HCEC 1CT (cell line): ENCODE results near the gene CPNE2.
"Not testable (repeated sequence)": the region's sequence is repeated elsewhere in the genome, so short reads cannot be mapped to it uniquely, and the experiment has no call there.

Source experiments
- DNase-seq: peaks from one replicate; pipeline ENCODE4 v3.0.0-alpha.2; 2017

Gene CPNE2

DNA sequence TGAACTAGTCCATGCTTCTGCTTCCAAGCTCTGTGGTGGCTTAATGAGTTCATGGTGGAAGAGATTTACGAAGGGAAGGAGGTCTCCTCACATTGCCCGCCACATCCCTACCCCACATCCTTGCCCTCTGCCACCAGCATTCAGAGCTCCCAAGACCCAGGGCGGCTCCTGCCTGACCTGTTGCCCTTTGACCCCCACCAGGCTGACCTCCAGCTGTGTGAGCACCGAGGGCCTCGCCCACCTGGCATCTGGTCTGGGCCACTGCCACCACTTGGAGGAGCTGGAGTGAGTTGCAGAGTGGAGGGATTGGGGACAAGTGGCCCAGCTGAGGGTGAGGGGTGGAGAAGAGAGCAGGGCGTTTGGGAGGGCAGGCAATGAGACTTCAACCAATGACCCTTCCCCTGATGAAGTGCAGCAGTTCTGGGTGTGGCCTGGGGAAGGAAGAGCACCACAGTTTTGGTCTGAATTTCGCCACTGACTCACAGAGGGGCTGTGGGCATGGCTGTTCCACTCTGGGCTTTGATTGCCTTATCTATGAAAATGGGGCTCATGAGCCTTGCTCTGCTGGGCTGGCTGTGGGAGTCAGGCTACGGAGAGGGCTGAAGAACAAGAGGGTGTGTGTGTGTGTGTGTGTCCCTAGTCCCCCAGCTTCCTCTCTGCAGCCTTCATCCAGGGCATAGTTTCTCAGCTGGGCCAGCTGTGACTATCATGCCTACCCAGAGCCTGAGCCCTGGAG, 22.6 kb upstream of the CPNE2 start:
- no peak for DNase-seq

DNA sequence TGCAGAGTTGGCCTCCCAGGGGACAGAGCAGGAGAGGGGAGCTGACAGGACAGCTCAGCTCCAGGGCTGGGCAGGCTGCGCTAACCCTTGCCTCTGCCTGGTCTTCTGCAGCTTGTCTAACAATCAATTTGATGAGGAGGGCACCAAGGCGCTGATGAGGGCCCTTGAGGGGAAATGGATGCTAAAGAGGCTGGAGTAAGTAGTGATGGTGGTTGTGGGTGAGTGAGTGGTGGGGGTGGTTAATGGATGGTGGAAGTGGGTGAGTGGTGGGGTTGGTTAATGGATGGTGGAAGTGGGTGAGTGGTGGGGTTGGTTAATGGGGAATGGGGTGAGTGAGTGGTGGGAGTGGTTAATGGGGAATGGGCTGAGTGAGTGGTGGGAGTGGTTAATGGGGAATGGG, 22.0 kb upstream of the CPNE2 start:
- DNase-seq: no peak

DNA sequence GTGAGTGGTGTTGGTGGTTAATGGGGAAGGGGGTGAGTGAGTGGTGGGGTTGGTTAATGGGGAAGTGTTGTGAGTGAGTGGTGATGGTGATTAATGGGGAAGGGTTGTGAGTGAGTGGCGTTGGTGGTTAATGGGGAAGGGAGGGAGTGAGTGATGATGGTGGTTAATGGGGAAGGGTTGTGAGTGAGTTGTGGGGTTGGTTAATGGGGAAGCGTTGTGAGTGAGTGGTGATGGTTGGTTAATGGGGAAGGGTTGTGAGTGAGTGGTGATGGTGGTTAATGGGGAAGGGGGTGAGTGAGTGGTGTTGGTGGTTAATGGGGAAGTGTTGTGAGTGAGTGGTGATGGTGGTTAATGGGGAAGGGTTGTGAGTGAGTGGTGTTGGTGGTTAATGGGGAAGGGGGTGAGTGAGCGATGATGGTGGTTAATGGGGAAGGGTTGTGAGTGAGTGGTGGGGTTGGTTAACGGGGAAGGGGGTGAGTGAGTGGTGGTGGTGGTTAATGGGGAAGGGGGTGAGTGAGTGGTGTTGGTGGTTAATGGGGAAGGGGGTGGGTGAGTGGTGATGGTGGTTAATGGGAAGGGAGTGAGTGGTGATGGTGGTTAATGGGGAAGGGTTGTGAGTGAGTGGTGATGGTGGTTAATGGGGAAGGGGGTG, 21.2 kb upstream of the CPNE2 start:
- not testable (repeated sequence) for DNase-seq

DNA sequence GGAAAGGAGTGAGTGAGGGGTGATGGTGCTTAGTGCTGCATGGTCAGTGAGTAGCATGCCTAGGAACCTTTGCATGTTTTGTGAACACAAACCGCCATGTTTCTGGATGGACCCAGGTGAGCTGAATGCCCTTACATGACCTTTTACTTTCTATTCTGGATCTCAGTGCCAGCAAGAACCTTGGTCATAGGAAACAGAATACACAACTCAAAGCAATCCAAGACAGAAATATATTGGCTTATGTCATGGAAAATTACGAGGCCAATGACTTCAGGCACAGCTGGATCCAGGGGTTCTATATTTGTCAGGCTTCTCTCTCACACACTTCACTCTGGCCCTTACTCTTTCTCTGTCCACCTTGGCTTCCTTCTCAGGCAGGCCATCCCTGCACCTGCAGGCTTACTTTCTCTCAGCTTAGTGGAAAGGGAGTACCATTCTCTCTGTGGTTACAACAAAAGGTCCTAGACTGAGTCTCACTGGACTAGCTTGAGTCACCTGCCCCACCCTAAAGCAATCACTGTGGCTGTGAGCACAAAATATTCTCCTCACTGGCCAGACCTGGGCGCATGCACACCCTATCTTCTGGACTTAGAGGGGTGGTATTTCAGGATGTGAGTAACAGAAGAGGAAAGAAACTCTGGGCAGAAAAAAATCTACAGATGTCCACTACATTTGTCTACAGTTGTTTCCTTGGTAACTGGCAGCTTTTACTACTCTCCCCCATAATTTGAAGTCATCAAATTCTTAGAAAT, 20.4 kb upstream of the CPNE2 start:
- peak; percentile 30 for DNase-seq

DNA sequence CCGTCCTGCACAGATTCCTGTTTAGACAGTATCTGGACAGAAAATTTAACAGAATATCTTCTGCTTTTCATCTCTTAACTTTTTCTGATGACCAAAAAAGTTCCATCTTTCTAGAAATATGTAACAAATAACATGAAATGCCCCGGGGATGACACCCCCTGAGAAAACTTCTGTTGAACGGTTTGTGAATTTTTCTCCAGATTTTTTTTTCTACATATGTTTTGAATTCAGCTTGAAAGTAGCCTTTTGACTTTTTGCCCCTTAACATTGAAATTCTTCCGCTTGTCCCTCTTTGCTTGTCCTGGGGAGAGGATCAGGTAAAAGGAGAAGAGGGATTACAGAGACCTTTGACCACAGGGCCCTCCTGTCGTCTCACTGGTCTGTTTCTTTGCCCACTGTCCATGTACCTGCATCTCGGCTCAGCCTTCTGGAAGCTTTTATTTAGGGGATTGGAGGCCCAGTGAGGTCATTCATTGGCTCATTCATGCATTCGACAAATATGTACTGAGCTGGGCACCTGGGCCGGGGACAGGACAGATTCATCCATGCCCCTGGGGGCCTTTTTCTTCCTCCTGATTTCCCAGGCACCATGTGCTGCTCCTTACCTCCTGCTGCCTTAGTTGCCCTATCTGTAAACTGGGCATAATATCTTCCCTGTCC, 19.6 kb upstream of the CPNE2 start:
- DNase-seq: no peak

DNA sequence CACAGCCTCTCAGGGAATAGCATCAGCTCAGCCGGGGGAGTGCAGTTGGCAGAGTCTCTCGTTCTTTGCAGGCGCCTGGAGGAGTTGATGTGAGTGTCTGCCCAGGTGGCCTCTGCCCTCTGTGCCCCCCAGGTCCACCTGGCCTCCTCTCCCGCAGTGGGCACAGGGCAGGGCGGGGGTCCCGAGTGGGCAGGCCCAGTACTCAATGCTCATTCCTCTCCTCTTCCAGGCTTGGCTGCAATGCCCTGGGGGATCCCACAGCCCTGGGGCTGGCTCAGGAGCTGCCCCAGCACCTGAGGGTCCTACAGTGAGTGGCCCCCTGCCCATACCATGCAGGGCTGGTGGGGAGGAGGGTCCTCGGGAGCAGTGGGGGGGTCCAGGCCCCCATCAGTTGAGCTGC, 14.7 kb upstream of the CPNE2 start:
- DNase-seq: no peak

DNA sequence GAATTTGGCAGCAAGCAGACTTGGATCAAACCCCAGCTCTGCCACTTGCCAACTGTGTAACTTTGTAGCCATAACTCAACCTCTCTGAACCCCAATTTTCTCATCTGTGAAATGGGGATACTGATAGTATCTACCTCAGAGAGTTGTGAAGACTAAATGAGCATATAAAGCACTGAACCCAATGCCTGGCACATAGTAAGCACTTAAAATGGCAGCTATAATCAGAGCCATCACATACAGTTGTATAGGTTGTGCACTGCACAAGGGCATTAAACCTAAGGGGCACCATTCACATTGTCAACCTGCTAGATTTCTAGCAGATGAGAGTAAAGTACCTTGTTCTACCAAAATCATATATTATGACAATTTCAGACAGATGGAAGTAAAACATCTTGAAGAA, 10.6 kb upstream of the CPNE2 start:
- no peak for DNase-seq

DNA sequence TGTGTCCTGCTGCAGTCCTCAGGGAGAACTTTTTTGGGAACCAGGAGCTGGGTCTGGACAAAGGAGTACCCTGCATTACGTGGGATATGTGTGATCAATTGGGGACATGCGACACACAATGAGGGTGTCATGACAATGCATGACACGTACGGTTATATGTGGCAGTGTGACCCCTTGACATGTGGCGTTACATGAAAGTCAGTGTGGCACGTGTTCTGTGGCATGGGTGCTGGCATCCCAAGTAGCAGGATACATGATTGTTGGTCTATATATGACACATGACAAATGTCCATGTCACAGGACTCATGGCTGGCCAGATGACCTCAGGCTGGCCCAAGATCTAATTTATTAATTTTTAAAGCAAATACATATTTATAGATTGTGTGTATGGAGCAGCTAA, 9.7 kb upstream of the CPNE2 start:
- no peak for DNase-seq

DNA sequence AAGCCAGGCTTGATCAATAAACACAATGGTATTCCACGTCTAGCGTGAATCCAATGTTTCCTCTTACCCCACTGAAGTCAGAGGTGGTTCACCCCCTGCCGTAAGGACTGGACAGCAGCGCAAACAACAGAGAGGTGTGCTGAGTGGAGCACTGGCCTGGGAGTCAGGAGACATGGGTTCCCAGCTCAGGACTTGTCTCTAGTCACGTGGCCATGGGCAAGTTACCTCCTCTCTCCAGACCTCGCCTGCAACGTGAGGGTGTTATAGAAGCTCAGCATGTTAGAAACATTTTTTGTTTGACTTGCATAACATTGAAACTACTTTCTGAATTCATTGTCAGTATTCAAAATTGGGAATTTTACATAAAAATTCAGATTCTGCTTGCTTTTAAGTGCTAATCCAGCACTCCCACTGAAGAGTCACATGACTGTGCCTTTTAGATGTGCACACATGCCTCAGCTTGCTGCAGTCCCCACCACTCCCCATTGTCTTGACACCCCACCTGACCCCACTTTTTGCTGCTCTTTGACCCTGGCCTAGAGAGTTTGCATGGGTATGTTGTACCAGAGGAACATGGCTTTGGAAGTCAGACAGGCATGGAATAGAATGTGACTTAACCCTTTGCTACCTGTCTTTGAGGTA, 8.8 kb upstream of the CPNE2 start:
- no peak for DNase-seq

DNA sequence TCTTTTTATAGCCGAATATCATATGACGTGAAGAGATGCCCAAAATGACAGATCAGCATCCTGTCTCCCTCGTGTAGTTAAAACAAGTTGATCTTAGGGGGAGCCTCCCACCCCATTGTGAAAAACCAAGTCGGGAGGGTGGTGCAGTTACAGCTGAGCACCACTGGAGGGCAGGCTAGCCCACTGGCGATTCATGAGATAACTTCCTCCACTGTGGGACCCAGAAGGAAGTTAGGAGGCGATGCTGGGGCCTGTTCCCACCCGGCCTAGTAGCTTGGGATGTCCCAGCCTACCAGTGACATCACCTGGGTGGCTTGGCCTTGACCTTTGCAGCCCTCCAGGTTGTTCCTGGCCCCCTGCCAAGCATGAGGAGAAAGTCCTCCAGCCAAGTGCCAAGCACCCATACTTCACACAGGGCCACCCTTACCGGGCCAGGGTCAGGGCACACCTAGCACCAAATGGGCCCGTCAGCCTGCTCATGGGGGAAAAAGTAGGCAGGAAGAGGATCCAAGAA, 8.1 kb upstream of the CPNE2 start:
- peak; percentile 57 for DNase-seq

DNA sequence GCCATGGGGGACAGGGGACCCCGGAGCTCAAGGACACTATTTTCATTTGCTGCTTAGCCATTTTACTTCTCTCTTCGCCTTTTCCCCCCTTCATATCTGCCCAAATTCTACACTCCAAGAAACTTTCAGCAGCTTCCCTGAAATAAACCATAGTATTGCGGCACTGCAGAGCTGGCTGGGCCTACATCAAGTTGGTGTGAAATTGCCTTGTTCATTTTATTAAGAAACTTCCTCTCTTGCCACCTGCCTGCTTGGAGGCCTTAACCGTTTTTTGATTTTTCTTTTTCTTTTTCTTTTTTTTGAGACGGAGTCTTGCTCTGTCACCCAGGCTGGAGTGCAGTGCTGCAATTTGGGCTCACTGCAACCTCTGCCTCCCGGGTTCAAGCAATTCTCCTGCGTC, 7.4 kb upstream of the CPNE2 start:
- no peak for DNase-seq

DNA sequence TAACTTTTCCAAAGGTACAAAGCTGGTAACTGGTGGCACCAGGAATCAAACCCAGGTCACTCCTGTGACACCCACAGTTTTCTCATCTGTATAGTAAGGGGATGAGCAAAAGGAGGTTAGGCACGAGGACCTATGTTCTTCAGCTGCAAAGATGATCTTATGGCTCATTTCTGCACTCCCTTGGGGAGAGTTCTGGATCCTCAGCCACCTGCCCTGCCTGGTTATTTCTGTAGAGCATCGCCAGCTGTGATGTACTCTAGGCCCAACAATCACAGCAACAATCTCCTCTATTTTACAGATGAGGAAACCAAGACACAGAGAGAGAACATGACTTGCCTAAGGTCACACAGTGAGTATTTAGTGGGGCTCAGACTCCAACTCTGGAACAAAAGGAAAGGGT, 5.4 kb upstream of the CPNE2 start:
- DNase-seq: no peak

DNA sequence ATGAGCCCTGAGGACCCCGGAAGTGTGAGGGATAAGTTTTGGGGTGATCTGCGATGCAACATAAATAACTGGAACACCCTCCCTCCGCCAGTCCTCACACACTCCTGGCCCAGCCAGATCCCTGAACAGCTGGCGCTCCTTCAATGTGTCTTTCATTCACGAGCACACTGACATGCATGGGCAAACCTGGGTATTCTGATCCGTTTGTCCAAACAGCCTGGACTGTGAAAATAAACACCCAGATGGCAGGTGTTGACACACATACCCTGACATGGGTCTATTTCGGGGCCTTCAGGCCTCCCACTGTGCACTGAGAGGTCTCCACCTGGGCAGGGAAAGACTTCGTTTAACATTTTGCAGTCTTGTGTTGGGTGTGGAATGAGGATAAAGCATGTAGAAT, 3.0 kb upstream of the CPNE2 start:
- DNase-seq: no peak

DNA sequence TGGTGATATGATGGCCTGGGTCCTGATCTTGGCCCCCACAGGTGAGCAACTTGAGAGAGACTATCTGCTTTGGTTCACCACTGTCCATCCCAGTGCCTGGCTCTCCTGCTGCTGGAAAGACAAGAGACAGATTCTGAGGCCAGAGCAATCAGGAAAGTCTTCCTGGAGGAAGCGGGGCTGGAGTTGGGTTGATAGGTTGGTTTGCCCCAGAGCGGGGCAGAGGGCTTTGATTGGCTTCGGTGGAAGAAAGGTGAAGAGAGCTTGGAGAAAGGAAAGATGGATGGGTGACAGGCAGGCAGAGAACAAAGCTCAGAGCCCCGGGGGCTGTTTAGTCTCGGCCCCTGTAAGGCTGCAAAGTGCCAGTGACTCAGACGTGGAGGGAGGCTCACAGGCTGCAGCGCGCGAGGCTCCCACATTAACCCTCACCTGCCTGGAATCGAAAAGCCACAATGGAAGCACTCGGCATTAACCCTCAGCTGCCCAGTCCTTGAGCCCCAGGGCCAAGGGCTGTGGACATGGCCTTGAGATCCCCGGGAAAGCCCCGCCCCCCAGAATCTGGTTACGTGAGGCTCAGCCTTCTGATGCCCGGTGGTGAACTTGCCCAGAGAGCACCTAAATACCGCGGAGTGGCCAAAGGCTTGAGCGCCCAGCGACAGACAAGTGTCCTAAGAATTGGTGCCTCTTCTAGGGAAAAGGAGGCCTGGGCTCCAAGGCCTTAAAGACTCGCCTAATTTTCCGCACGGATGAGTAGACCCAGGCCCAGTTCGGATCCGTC, 996 bp upstream of the CPNE2 start:
- peak; percentile 28 for DNase-seq

DNA sequence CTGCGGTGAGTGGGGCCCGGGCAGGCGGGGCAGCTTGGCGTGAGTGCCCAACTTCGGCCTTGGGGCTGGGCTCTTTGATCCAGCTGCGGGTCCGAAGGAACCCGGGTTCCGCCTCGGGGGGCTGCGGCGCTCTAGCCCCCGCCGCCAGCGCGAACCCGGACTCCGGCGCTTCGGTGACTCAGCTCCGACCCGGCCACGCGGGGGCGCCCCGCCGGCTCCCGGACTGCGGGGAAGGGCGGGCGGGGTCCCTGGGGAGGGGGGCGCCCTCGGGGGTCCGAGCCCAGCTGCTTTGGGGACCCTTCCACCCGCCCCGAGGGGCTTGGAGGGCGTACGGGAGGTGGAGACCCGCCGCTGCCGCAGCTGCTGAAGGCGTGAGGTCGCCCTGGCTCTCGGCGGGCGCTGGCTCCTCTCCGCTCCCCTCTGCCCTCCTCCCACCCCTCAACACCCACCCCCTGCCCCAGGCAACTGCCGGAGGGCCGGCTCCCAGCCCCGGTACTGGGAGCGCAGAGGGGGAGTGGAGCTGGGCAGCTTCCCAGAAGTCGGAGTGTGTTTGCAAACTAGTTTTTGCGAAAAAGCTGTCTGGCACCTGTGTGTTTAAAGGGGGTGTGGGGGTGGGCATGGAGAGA, 516 bp downstream of the CPNE2 start:
- no peak for DNase-seq

DNA sequence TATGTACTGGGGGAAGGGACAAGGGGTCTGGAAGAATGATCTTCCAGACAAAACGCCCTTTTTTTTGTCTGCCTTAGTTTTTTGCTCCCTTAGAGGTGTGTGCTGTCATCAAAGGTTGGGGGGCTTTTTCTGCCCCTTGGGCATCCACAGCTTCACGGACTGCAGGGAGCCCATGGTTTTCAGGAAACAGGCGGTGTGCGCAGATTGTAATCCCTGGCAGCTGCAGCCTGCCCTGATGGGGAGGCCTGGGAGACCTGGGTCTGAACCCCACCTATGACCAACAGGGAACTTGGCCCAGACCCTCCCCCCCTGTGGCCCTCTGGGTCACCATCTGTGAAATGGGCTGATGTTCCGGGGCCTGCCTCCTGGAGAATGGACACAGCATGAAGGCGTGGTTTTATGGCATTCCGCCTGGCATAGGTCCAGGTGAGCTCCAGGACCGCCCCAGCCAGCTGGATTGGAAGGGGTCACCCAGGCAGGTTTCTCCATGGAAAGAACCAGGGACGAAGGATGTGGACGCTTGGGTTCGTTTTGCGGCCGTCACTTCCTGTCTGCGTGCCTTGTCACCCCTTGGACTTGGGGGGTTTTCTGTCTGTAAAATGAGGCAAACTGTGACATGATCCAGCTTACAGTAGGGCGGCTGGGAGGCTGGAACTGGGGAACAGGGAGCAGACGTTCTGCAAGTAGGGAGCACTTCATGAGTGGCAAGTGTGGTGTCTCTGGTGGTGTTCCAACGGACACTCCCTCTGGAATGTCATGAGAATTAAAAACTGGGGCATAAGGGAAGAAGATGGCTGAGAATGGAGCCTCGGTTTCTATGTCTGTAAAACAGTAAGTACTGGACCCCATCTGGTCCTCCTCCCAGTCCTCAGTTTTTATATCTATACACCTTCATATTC, 1.5 kb downstream of the CPNE2 start:
- no peak for DNase-seq

DNA sequence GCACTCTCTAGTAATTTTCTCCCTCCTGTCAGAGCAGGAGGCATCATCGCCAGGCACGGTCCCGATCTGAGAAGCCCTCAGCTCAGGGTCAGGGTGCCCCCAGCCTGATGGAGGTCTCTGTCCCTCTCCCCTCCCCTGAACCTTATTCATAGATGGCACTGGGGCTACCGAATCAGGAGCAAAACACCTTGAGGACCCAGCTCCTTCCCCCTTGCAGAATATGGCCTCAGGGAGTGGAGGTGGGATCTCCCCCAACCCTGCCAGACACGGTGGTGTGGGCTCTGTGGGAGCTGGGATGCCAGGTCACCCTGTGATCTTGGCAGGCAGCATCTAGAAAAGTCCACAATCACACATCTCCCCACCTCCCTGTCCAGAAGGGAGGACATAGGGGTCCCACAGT, 2.5 kb downstream of the CPNE2 start:
- DNase-seq: no peak

DNA sequence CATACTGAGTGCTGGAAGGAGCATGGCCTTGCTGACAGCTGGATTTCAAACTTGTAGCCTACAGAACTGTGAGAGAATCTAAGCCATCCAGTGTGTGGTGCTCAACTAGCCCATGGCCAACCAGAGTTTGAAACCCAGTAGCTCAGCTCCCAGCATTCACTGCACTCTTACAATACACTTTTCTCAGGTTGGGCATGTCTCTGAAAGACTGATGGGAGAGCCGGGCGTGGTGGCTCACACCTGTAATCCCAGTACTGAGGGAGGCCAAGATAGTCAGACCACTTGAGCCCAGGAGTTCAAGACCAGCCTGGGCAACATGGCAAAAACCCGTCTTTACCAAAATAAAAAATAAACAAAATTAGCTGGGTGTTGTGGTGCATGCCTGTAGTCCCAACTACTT, 3.8 kb downstream of the CPNE2 start:
- no peak for DNase-seq

DNA sequence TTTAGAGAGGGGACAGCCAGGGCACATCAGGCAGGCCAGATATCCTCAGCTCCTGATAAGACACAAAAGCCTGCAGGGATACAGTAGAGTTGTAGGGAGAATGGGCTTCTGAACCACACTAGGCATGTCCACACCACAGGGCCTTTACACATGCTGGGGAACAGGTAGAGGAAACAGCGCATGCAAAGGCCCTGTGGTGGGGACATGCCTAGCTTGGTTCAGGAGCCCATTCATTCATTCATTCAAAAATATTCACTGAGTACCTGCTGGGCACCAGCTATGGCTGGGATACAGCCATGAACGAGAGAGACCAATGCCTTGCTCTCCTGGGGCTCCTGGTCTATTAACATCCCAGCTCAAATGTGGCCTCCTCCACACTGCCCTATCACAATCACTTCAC, 4.4 kb downstream of the CPNE2 start:
- DNase-seq: no peak

DNA sequence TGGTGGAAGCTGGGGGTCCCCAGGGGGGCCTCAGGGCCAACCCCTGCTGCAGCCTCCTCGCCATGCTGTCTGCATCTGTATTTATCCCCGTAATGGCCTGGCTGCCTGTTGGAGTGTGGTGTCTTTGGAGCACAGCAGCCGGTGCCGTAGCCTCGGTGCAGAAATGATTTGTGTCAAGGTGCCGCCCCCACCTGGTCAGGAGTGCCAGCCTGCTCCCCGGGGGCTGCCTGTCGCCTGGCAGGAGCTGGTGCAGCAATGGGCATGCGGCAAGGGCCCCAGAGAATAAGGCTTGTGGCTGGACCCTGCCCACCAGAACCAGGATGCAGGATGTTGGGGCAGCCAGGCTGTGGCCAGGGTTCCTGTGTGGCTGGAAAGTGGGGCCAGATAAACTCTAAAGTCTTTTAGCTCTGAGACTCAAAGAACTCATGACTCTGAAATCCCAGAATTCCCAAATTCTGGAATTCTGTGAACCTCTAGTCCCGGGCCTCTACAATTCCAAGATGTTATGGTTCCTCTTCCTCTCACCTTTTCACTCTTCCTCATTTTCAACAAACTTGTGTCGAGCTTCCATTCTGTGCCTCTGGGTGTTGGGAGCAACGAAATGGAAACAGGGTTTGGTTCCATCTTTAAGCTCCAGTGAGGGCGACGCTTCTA, 5.9 kb downstream of the CPNE2 start:
- DNase-seq: no peak
